Spleen (tissue), 7 donors: Measurements from ENCODE around the gene ECSCR.

Experiments used
- POLR2AphosphoS5 ChIP-seq, 3 donors: sonication (generic); formaldehyde crosslinking; IDR thresholded peaks; one replicate each; pipeline ENCODE4 v1.5.1; 2017; ENCODE audit warnings: antibody characterized with exemption in 3 of 3
- TF ChIP-seq, protein P1 (sequence below), 11 experiments: fragments of 200-600 bp in 7 of 11; fragments of 450-650 bp in 4 of 11; sonication (generic) in 4 of 11; IDR thresholded peaks in 8 of 11; conservative IDR thresholded peaks in 3 of 11; 1 replicate in 7 of 11; 2 replicates in 4 of 11; pipeline versions ENCODE4 v1.4.0 to v1.8.0; 2016 to 2021; ENCODE audit warnings: antibody characterized with exemption in 11 of 11, inconsistent platforms in 4 of 11, mild to moderate bottlenecking in 1 of 11
- donor health status: DM: no; HTN: no; CAD: no; lungs with moderate emphysema.
- donor health status: DM: no; HTN: no; CAD: no.
- donor health status: DM: no; HTN: no; CAD: no.

- peak in 1 of 3 donors; percentile 62 for TF ChIP-seq POLR2AphosphoS5 (IDR thresholded peaks at IDR 0.05)
- TF ChIP-seq, protein P1, sequence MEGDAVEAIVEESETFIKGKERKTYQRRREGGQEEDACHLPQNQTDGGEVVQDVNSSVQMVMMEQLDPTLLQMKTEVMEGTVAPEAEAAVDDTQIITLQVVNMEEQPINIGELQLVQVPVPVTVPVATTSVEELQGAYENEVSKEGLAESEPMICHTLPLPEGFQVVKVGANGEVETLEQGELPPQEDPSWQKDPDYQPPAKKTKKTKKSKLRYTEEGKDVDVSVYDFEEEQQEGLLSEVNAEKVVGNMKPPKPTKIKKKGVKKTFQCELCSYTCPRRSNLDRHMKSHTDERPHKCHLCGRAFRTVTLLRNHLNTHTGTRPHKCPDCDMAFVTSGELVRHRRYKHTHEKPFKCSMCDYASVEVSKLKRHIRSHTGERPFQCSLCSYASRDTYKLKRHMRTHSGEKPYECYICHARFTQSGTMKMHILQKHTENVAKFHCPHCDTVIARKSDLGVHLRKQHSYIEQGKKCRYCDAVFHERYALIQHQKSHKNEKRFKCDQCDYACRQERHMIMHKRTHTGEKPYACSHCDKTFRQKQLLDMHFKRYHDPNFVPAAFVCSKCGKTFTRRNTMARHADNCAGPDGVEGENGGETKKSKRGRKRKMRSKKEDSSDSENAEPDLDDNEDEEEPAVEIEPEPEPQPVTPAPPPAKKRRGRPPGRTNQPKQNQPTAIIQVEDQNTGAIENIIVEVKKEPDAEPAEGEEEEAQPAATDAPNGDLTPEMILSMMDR (IDR thresholded peaks at IDR 0.05 in 8 of 11, conservative IDR thresholded peaks at IDR 0.05 in 3 of 11) = no peak
These were observed 10.0 kb upstream of the ECSCR start for GRCh38 chr5:139472386-139473030.
